ENCODE data around the gene IQGAP1.

GRCh38 chr15:90437516-90437915 lies 49.5 kb downstream of the IQGAP1 start:
- TF ChIP-seq CTCF (IDR thresholded peaks at IDR 0.05): no peak
- no peak for TF ChIP-seq POLR2A (IDR thresholded peaks at IDR 0.05)
